OCI-LY1 (cell line): Measurements from ENCODE around the gene OGG1.
A peak's percentile ranks its signal among the peaks of the same experiment; 100 is the strongest.

Experiments
- H2AFZ ChIP-seq: fragments of 200-600 bp; sonication (generic), shearing (Covaris generic); 2 replicates; pipeline ENCODE4 v1.6.0; 2014; ENCODE audit warnings: antibody characterized with exemption, mild to moderate bottlenecking, low read length
- H3F3A ChIP-seq: fragments of 200-600 bp; sonication (generic), shearing (Covaris generic); 2 replicates; pipeline ENCODE4 v1.6.0; 2014; ENCODE audit warnings: mild to moderate bottlenecking, antibody characterized with exemption, low read length, moderate library complexity; ENCODE audit not compliant: insufficient read depth
- H3K27ac ChIP-seq: fragments of 200-600 bp; sonication (generic); 2 replicates; pipeline ENCODE4 v1.5.1; 2014; ENCODE audit warnings: low read length, mixed run types, mild to moderate bottlenecking, low read depth; ENCODE audit not compliant: poor library complexity, severe bottlenecking
- H3K27me3 ChIP-seq: fragments of 200-600 bp; sonication (generic); 2 replicates; pipeline ENCODE4 v1.6.0; 2014; ENCODE audit warnings: antibody characterized with exemption, mild to moderate bottlenecking, low read length, moderate library complexity; ENCODE audit not compliant: insufficient read depth
- H3K36me3 ChIP-seq: fragments of 200-600 bp; sonication (generic); 2 replicates; pipeline ENCODE4 v1.6.1; 2014; ENCODE audit warnings: mild to moderate bottlenecking, antibody characterized with exemption, low read length, moderate library complexity, mixed read lengths; ENCODE audit not compliant: insufficient read depth
- H3K4me1 ChIP-seq: fragments of 200-600 bp; sonication (generic); 2 replicates; pipeline ENCODE4 v1.5.1; 2014; ENCODE audit warnings: mild to moderate bottlenecking, low read length, moderate library complexity; ENCODE audit not compliant: insufficient read depth, severe bottlenecking
- H3K4me2 ChIP-seq: fragments of 200-600 bp; sonication (generic), shearing (Covaris generic); 2 replicates; pipeline ENCODE4 v1.6.1; 2014; ENCODE audit warnings: low read length
- H3K4me3 ChIP-seq: fragments of 200-600 bp; sonication (generic); 2 replicates; pipeline ENCODE4 v1.5.1; 2014; ENCODE audit warnings: low read length, low read depth, mild to moderate bottlenecking, mixed read lengths; ENCODE audit not compliant: poor library complexity, severe bottlenecking
- H3K79me2 ChIP-seq: fragments of 200-600 bp; shearing (Covaris generic); 2 replicates; pipeline ENCODE4 v1.6.1; 2016; ENCODE audit warnings: mixed run types, low read length, mixed read lengths; ENCODE audit not compliant: insufficient read depth
- H3K9ac ChIP-seq: fragments of 200-600 bp; sonication (generic), shearing (Covaris generic); 2 replicates; pipeline ENCODE4 v1.6.1; 2014; ENCODE audit warnings: mild to moderate bottlenecking, low read length, mixed read lengths
- H3K9me2 ChIP-seq: fragments of 200-600 bp; sonication (generic), shearing (Covaris generic); 2 replicates; pipeline ENCODE4 v1.6.1; 2014; ENCODE audit warnings: low read depth, mild to moderate bottlenecking, low read length, mixed read lengths
- H3K9me3 ChIP-seq: fragments of 200-600 bp; shearing (Covaris generic); 2 replicates; pipeline ENCODE4 v1.6.1; 2014; ENCODE audit warnings: low read length, mixed read lengths
- H4K20me1 ChIP-seq: fragments of 200-600 bp; sonication (generic), shearing (Covaris generic); 2 replicates; pipeline ENCODE4 v1.6.0; 2016; ENCODE audit warnings: mild to moderate bottlenecking, low read length; ENCODE audit not compliant: insufficient read depth
- EZH2 ChIP-seq: fragments of 200-600 bp; sonication (generic), shearing (Covaris generic); IDR thresholded peaks from 2 replicates; pipeline ENCODE4 v1.8.0; 2017; ENCODE audit warnings: borderline replicate concordance, mixed run types, mild to moderate bottlenecking, antibody characterized with exemption, low read length, moderate library complexity, mixed read lengths
- TF ChIP-seq, protein P1 (sequence below): fragments of 200-600 bp; sonication (generic), shearing (Covaris generic); IDR thresholded peaks from 2 replicates; pipeline ENCODE4 v1.5.1; 2017; ENCODE audit warnings: mild to moderate bottlenecking, antibody characterized with exemption, low read length, moderate library complexity, mixed read lengths

Gene OGG1

DNA sequence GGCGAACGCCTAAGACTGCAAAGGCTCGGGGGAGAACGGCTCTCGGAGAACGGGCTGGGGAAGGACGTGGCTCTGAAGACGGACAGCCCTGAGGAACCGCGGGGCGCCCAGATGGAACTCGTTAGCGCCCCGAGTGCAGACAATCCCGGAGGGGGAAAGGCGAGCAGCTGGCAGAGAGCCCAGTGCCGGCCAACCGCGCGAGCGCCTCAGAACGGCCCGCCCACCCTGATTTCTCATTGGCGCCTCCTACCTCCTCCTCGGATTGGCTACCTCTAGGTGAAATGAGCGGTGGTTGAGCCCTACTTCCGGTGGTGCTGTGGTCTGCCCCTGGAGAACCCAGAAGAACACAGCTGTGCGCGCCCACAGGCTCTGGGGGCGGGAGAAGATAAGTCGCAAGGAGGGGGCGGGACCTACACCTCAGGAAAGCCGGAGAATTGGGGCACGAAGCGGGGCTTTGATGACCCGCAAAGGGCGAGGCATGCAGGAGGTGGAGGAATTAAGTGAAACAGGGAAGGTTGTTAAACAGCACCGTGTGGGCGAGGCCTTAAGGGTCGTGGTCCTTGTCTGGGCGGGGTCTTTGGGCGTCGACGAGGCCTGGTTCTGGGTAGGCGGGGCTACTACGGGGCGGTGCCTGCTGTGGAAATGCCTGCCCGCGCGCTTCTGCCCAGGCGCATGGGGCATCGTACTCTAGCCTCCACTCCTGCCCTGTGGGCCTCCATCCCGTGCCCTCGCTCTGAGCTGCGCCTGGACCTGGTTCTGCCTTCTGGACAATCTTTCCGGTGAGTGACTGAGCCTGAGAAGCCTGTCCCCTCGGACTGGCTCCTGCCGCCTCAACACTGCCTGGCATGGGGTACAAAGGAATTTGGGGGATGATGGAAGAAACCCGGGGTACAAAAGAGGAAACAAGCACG, at the start of gene OGG1:
OGG1 (plus strand) TSS at position 308 of the 911 bp plus-strand sequence; CDS start at position 643, 335 bp downstream.
- peak within 1 kb of the TSS; percentile 86 for H3K27ac ChIP-seq
- peaks cover 4% of the 10 kb centered on the region; the same call in 1 of the 2 replicates for H3K79me2 ChIP-seq
- H3K36me3 ChIP-seq, result peaks cover 63% of the 10 kb centered on the region
- H3K9me3 ChIP-seq, result no peaks in the 10 kb centered on the region
- peaks cover 31% of the 10 kb centered on the region for H3K4me1 ChIP-seq
- no peaks in the 10 kb centered on the region for H3K9me2 ChIP-seq
- H3F3A ChIP-seq, result 0 out of 2 replicates have a peak, but pooled peaks cover 3% of the 10 kb centered on the region
- H2AFZ ChIP-seq, result peak within 1 kb of the TSS; percentile 77
- H3K4me2 ChIP-seq, result peak within 1 kb of the TSS; percentile 99
- no peaks in the 10 kb centered on the region for H3K27me3 ChIP-seq
- peak within 1 kb of the TSS; percentile 98 for H3K4me3 ChIP-seq
- H3K9ac ChIP-seq, result peak within 1 kb of the TSS; percentile 96
- no peaks in the 10 kb centered on the region for H4K20me1 ChIP-seq
- no peak for TF ChIP-seq EZH2
- TF ChIP-seq, protein P1, sequence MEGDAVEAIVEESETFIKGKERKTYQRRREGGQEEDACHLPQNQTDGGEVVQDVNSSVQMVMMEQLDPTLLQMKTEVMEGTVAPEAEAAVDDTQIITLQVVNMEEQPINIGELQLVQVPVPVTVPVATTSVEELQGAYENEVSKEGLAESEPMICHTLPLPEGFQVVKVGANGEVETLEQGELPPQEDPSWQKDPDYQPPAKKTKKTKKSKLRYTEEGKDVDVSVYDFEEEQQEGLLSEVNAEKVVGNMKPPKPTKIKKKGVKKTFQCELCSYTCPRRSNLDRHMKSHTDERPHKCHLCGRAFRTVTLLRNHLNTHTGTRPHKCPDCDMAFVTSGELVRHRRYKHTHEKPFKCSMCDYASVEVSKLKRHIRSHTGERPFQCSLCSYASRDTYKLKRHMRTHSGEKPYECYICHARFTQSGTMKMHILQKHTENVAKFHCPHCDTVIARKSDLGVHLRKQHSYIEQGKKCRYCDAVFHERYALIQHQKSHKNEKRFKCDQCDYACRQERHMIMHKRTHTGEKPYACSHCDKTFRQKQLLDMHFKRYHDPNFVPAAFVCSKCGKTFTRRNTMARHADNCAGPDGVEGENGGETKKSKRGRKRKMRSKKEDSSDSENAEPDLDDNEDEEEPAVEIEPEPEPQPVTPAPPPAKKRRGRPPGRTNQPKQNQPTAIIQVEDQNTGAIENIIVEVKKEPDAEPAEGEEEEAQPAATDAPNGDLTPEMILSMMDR, result no peak

DNA sequence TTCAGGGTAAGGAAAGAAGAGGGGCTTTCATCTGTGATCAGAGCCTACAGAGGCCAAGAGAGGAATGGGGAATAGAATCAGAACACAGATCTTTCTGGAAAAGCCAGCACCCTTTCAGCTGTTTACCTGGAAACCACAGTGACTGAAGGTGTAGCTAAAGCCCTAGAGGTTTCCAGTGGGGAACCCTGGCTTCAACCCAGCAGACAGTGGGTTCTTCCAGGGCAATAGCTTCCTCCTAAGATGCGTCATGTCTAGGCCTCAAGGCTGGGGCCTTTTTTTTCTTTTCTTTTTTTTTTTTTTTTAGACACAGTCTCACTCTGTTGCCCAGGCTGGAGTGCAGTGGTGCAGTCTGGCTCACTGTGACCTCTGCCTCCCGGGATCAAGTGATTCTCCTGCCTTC, 49.2 kb upstream of the OGG1 start:
- H3K36me3 ChIP-seq, result peaks cover 23% of the 10 kb centered on the region
- no peaks in the 10 kb centered on the region for H3F3A ChIP-seq
- no peak overlapping the region for H3K27ac ChIP-seq
- no peak overlapping the region for H3K4me2 ChIP-seq
- H3K9me3 ChIP-seq, result no peaks in the 10 kb centered on the region
- no peaks in the 10 kb centered on the region for H4K20me1 ChIP-seq
- no peak overlapping the region for H2AFZ ChIP-seq
- no peaks in the 10 kb centered on the region for H3K27me3 ChIP-seq
- H3K4me3 ChIP-seq, result no peak overlapping the region
- TF ChIP-seq EZH2, result no peak
- TF ChIP-seq, protein P1, result no peak
- H3K79me2 ChIP-seq, result no peaks in the 10 kb centered on the region
- no peaks in the 10 kb centered on the region for H3K9me2 ChIP-seq
- H3K9ac ChIP-seq, result no peak overlapping the region
- H3K4me1 ChIP-seq, result no peaks in the 10 kb centered on the region

DNA sequence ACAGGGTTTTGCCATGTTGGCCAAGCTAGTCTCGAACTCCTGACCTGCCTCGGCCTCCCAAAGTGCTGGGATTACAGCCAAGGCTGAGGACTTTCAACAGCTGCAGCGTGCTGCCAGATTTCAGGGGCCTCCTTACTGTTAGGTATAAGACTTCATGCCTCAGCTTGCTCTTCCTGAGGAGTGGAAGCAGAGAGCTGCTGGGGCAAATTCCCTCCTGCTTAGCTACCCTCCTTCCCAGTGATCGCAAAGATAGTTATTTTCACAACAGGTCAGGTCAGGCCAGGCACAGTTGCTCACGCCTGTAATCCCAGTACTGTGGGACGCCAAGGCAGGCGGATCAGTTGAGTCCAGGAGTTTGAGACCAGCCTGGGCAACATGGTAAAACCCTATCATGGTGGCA, 48.7 kb upstream of the OGG1 start:
- no peaks in the 10 kb centered on the region for H3K4me1 ChIP-seq
- H3K27me3 ChIP-seq, result 0 out of 2 replicates have a peak, but pooled peaks cover under 1% of the 10 kb centered on the region
- H3K9me3 ChIP-seq, result no peaks in the 10 kb centered on the region
- H2AFZ ChIP-seq, result no peak overlapping the region
- H3K9ac ChIP-seq, result no peak overlapping the region
- no peaks in the 10 kb centered on the region for H4K20me1 ChIP-seq
- no peak overlapping the region for H3K27ac ChIP-seq
- H3K79me2 ChIP-seq, result no peaks in the 10 kb centered on the region
- TF ChIP-seq, protein P1, result no peak
- no peak for TF ChIP-seq EZH2
- H3K9me2 ChIP-seq, result no peaks in the 10 kb centered on the region
- no peak overlapping the region for H3K4me2 ChIP-seq
- no peaks in the 10 kb centered on the region for H3F3A ChIP-seq
- peaks cover 19% of the 10 kb centered on the region for H3K36me3 ChIP-seq
- H3K4me3 ChIP-seq, result no peak overlapping the region
